Breast epithelium (tissue), 4 donors: Measurements from ENCODE around the gene SOX18. TPM values are rescaled to one million over a fixed set of nuclear protein-coding genes. Genes with fewer than 3 reads are reported as not detected.

ENCODE experiments used
- DNase-seq, 2 donors: peaks; one replicate each; pipeline ENCODE4 v3.0.0-alpha.2; 2019; ENCODE audit warnings: low spot score in 2 of 2
- H3K27ac ChIP-seq, 2 donors: fragments of 200-600 bp; sonication (generic) in 1 of 2; one replicate each; pipeline ENCODE4 v1.5.1; 2016 to 2019; ENCODE audit warnings: mild to moderate bottlenecking in 1 of 2
- H3K27me3 ChIP-seq, 2 donors: fragments of 200-600 bp; sonication (generic) in 1 of 2; one replicate each; pipeline versions ENCODE4 v1.5.1 to v1.6.0; 2017 to 2019; ENCODE audit warnings: control low read depth in 1 of 2, mild to moderate bottlenecking in 1 of 2
- H3K36me3 ChIP-seq: fragments of 200-600 bp; one replicate; pipeline ENCODE4 v1.5.1; 2019
- H3K4me1 ChIP-seq, 2 donors: fragments of 200-600 bp; sonication (generic); one replicate each; pipeline ENCODE4 v1.5.1; 2016 to 2019; ENCODE audit warnings: control low read depth in 1 of 2
- H3K4me3 ChIP-seq, 3 donors: fragments of 200-600 bp; sonication (generic); 1 replicate in 2 of 3; 2 replicates in 1 of 3; pipeline ENCODE4 v1.5.1; 2016 to 2019; ENCODE audit warnings: mild to moderate bottlenecking in 3 of 3, moderate library complexity in 2 of 3
- H3K9me3 ChIP-seq, 2 donors: fragments of 200-600 bp; sonication (generic) in 1 of 2; one replicate each; pipeline ENCODE4 v1.5.1; 2016 to 2019; ENCODE audit warnings: control low read depth in 1 of 2
- CTCF ChIP-seq, 3 donors: fragments of 450-650 bp; IDR thresholded peaks; one replicate each; pipeline ENCODE4 v1.5.1; 2016 to 2017; ENCODE audit warnings: antibody characterized with exemption in 3 of 3, mild to moderate bottlenecking in 3 of 3, moderate library complexity in 3 of 3
- POLR2A ChIP-seq: fragments of 450-650 bp; IDR thresholded peaks from one replicate; pipeline ENCODE4 v1.6.1; 2016; ENCODE audit warnings: antibody characterized with exemption, mild to moderate bottlenecking, moderate library complexity
- POLR2AphosphoS5 ChIP-seq, 3 donors: sonication (generic); formaldehyde crosslinking; IDR thresholded peaks; one replicate each; pipeline ENCODE4 v1.6.1; 2017; ENCODE audit warnings: antibody characterized with exemption in 3 of 3
- intact Hi-C: fragments of 100-400 bp; cut with DNase I; formaldehyde crosslinking; loops from one replicate; pipeline ENCODE4 v1.15.1; 2023; ENCODE audit warnings: low total_unique reads
- total RNA-seq, 3 donors: library from RNA; depleted of rRNA; stranded (reverse); fragments of >200 nt; gene quantifications; one replicate each; pipeline ENCODE4 v1.1.0, GENCODE V29; 2016

Gene SOX18
- total RNA-seq, 3 donors from 2014 or later = 1.8 to 8.8 (median 3.2) TPM

GRCh38 chr20:64082820-64083377 lies 33.5 kb upstream of the SOX18 start:
- TF ChIP-seq CTCF (IDR thresholded peaks at IDR 0.05) = no peak
- TF ChIP-seq POLR2A = no peak
- TF ChIP-seq POLR2AphosphoS5 (IDR thresholded peaks at IDR 0.05) = no peak
- H3K4me1 ChIP-seq = peaks cover 9 to 13% of the 10 kb centered on the region in 2 donors
- no peaks in the 10 kb centered on the region for H3K9me3 ChIP-seq

GRCh38 chr20:64082126-64082731 lies 32.8 kb upstream of the SOX18 start:
- Histone ChIP-seq H3K4me1 (peaks cover 9 to 13% of the 10 kb centered on the region in 2 donors), H3K36me3 (no peaks in the 10 kb centered on the region), H3K4me3 (no peak overlapping the region), H3K27ac (no peak overlapping the region), H3K9me3 (no peaks in the 10 kb centered on the region), H3K27me3 (peaks cover 0 to 9% of the 10 kb centered on the region in 2 donors)
- DNase-seq = no peak
- intact Hi-C loops = no loop called here
- TF ChIP-seq CTCF (IDR thresholded peaks at IDR 0.05) (no peak), POLR2AphosphoS5 (IDR thresholded peaks at IDR 0.05) (no peak), POLR2A (no peak)

More at GRCh38 chr20:64082820-64083377, 33.5 kb upstream of the SOX18 start:
- Histone ChIP-seq H3K27ac (no peak overlapping the region), H3K4me3 (peak overlapping the region; percentile 45 to 77 (median 55)), H3K27me3 (peaks cover 0 to 9% of the 10 kb centered on the region in 2 donors), H3K36me3 (no peaks in the 10 kb centered on the region)
- no peak for DNase-seq
- intact Hi-C loops = no loop called here

GRCh38 chr20:64081624-64081964 lies 32.2 kb upstream of the SOX18 start:
- Histone ChIP-seq H3K27me3 (peaks cover 0 to 9% of the 10 kb centered on the region in 2 donors), H3K36me3 (no peaks in the 10 kb centered on the region), H3K27ac (no peak overlapping the region), H3K4me3 (no peak overlapping the region), H3K9me3 (no peaks in the 10 kb centered on the region), H3K4me1 (peaks cover 9 to 13% of the 10 kb centered on the region in 2 donors)
- intact Hi-C loops = no loop called here
- TF ChIP-seq CTCF (IDR thresholded peaks at IDR 0.05) = no peak
- no peak for TF ChIP-seq POLR2A
- no peak for TF ChIP-seq POLR2AphosphoS5 (IDR thresholded peaks at IDR 0.05)
- DNase-seq = no peak

- Histone ChIP-seq H3K4me1 (peaks cover 9 to 13% of the 10 kb centered on the region in 2 donors), H3K4me3 (peak overlapping the region; percentile 60 to 78 (median 72)), H3K27me3 (peaks cover 0 to 9% of the 10 kb centered on the region in 2 donors), H3K36me3 (no peaks in the 10 kb centered on the region), H3K9me3 (no peaks in the 10 kb centered on the region), H3K27ac (peak overlapping the region in 1 of 2 donors; percentile 77)
- DNase-seq = no peak
- TF ChIP-seq CTCF (IDR thresholded peaks at IDR 0.05) = no peak
- TF ChIP-seq POLR2A = no peak
- no peak for TF ChIP-seq POLR2AphosphoS5 (IDR thresholded peaks at IDR 0.05)
- intact Hi-C loops = no loop called here
These were observed 31.6 kb upstream of the SOX18 start for GRCh38 chr20:64080813-64081623.
